Activated CD4-positive, alpha-beta memory T cell treated with anti-CD3 and anti-CD28 coated beads for 36 hours (primary cell): ENCODE results near the gene ARPC1A. TPM values are rescaled to one million over a fixed set of nuclear protein-coding genes. Genes with fewer than 3 reads are reported as not detected.
A peak's percentile ranks its signal among the peaks of the same experiment; 100 is the strongest.
"Not testable (repeated sequence)": the region's sequence is repeated elsewhere in the genome, so short reads cannot be mapped to it uniquely, and the experiment has no call there.

Source experiments
- CTCF ChIA-PET: fragments of 350-600 bp; sonication (Branson Sonifier 250); formaldehyde crosslinking; loops from one replicate; lab custom pipeline; 2021; ENCODE audit warnings: antibody characterized with exemption, inconsistent platforms; lab: Charles Lee
- POLR2A ChIA-PET: fragments of 350-600 bp; sonication (Branson Sonifier 250); formaldehyde crosslinking; loops from one replicate; lab custom pipeline; 2021; ENCODE audit warnings: antibody characterized with exemption; lab: Charles Lee
- DNase-seq: peaks from one replicate; pipeline ENCODE4 v3.0.0-alpha.2; 2020
- H3K27ac Mint-ChIP-seq: one replicate; pipeline ENCODE4 v1.8.0; 2021; ENCODE audit warnings: mixed read lengths
- H3K27me3 Mint-ChIP-seq: one replicate; pipeline ENCODE4 v1.8.0; 2021; ENCODE audit warnings: mixed read lengths
- H3K36me3 Mint-ChIP-seq: one replicate; pipeline ENCODE4 v1.8.0; 2021; ENCODE audit warnings: mixed read lengths
- H3K4me1 Mint-ChIP-seq: one replicate; pipeline ENCODE4 v1.8.0; 2021; ENCODE audit warnings: low read depth, mixed read lengths
- H3K4me3 Mint-ChIP-seq: one replicate; pipeline ENCODE4 v1.8.0; 2021; ENCODE audit warnings: mild to moderate bottlenecking, mixed read lengths
- H3K9me3 Mint-ChIP-seq: one replicate; pipeline ENCODE4 v1.8.0; 2021; ENCODE audit warnings: mixed read lengths
- intact Hi-C: fragments of 100-400 bp; cut with micrococcal nuclease; formaldehyde crosslinking; loops from one replicate; pipeline ENCODE4 v1.15.1; 2023
- total RNA-seq, 2 experiments: library from RNA; stranded (reverse); gene quantifications; one replicate each; pipeline ENCODE4 v1.2.3, GENCODE V29; 2021

The ARPC1A gene
- 10 to 100 TPM; 66.9 to 70.0 TPM for total RNA-seq

DNA sequence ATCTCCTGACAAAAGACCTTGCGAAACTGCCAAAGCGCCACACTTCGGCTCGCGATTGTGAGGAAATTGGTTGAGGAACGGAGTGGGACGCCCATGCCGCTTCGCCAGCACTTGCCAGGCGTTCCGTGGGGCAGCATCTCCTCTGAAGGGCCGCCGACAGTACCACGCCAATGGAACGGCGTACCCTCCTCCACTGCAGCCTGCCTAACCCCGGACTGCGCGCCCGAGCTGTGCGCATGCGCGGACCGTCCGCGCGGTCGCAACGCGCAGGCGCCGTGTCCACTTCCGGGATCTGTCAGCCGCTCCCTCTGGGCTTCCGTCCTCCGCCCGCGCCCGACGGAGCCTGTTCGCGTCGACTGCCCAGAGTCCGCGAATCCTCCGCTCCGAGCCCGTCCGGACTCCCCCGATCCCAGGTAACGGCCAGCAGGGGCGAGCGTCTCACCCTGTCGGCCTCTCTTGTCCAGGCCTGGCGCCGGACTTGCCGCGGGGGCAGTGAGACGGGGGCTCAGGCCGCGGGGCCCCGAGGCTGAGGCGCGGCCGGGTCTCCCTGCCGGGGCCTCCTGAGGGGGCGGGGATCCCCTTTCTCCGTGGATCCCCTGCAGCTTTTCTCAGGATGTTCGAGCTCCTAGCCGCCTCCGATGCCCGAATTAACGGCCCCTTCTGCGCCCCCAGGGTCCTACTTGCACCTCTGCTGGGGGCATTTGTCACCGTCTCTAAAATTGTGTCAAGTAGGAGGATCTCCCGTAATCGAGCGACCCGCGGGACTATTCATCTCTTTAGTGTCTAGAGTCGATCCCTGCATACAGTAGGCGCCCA lies at the start of gene ARPC1A:
TSS of gene ARPC1A (plus strand) at position 307 of the 816 bp plus-strand sequence. CDS start 7,456 bp downstream, outside the sequence.
- H3K36me3 Mint-ChIP-seq: peaks cover 9% of the 10 kb centered on the region
- peak; percentile 94 for DNase-seq
- intact Hi-C loops: loop anchor here (5.0 to 10.0 kb wide), 2 partner anchors 183 to 391 kb away; partner anchors contain the start of gene SMURF1
- POLR2A ChIA-PET: interaction anchor here (1.0 kb wide), 2 partner anchors 55 to 82 kb away, joined by 3 read pairs; partner anchors contain the start of genes BUD31 and PDAP1
- CTCF ChIA-PET: interaction anchor here (0.7 to 1.7 kb wide), 4 partner anchors 10 to 288 kb away, joined by 3 to 5 read pairs (median 4); no protein-coding TSS in a partner anchor
- H3K27me3 Mint-ChIP-seq: no peaks in the 10 kb centered on the region
- H3K4me3 Mint-ChIP-seq: peak within 1 kb of the TSS; percentile 87
- H3K27ac Mint-ChIP-seq: peak within 1 kb of the TSS; percentile 84
- H3K4me1 Mint-ChIP-seq: peaks cover 44% of the 10 kb centered on the region
- H3K9me3 Mint-ChIP-seq: no peaks in the 10 kb centered on the region

DNA sequence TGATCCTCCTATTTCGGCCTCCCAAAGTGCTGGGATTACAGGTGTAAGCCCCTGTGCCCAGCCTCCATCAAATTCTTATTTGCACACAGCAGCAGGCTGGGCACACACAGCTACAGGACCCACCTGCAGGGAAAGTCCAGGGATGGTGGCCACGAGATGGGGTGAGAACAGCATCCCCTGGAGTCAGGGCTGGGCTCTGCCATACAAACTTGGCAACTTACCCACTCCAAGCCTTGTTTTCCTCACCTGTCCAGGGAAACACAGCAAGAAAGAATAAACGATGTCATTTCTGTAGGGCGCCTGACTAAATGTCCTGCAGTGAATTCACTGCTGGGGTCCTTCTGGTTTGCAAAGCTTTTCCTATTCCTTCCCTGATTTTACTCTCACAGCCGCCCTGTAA lies 47.5 kb upstream of the ARPC1A start:
- ChIA-PET CTCF (no interaction called here), POLR2A (no interaction called here)
- H3K9me3 Mint-ChIP-seq: no peaks in the 10 kb centered on the region
- no peak for DNase-seq
- peaks cover 12% of the 10 kb centered on the region for H3K4me1 Mint-ChIP-seq
- no peak overlapping the region for H3K4me3 Mint-ChIP-seq
- H3K27me3 Mint-ChIP-seq: no peaks in the 10 kb centered on the region
- no peaks in the 10 kb centered on the region for H3K36me3 Mint-ChIP-seq
- no peak overlapping the region for H3K27ac Mint-ChIP-seq
- intact Hi-C loops: no loop called here

DNA sequence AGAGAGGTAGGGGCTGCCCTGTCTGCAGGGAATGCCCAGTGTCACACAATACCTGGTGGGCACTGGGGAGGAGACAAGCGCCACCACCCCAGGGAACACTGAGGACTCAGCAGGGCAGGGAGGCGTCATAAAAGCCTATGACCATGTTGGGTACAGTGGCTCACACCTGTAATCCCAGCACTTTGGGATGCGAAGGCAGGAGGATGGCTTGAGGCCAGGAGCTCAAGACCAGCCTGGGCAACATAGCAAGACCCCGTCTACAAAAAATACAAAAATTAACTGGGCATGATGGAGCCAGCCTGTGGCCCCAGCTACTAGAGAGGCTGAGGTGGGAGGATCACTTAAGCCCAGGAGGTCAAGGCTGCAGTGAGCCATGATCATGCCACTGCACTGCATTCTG lies 41.5 kb upstream of the ARPC1A start:
- not testable (repeated sequence) for H3K4me1 Mint-ChIP-seq

DNA sequence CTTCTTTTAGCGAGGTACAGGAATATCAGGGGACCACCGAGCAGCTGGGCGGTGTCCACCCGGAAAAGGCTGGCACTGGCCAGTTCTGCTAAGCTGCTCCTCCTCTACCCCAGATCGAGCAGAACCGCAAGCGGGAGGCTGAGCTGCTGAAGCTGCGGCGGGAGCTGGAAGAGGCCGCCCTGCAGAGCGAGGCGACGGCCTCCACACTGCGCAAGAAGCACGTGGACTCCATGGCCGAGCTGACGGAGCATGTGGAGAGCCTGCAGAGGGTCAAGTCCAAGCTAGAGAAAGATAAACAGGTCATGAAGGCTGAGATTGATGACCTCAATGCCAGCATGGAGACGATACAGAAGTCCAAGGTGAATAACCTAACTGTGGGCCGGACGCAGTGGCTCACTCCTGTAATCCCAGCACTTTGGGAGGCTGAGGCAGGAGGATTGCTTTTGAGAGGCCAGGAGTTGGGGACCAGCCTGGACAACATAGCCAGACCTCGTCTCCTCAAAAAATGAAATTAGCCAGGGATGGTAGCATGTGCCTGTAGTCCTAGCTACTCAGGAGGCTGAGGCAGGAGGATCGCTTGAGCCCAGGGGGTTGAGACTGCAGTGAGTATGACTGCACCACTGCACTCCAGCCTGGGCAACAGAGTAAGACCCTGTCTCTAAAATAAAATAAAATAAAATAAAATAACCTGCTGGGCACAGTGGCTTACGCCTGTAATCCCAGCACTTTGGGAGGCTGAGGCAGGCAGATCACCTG lies 37.7 kb upstream of the ARPC1A start:
- Mint-ChIP-seq H3K4me3 (no peak overlapping the region), H3K4me1 (no peaks in the 10 kb centered on the region), H3K27ac (no peak overlapping the region), H3K27me3 (no peaks in the 10 kb centered on the region), H3K9me3 (no peaks in the 10 kb centered on the region), H3K36me3 (no peaks in the 10 kb centered on the region)
- intact Hi-C loops: no loop called here
- CTCF ChIA-PET: no interaction called here
- DNase-seq: no peak
- POLR2A ChIA-PET: no interaction called here

More for the DNA sequence above, 41.5 kb upstream of the ARPC1A start:
- H3K27ac Mint-ChIP-seq, H3K9me3 Mint-ChIP-seq, CTCF ChIA-PET, H3K27me3 Mint-ChIP-seq, intact Hi-C loops, H3K4me3 Mint-ChIP-seq, H3K36me3 Mint-ChIP-seq, DNase-seq: not testable (repeated sequence)
- POLR2A ChIA-PET: interaction anchor here (0.6 kb wide), 1 partner anchor 393 kb away, joined by 4 read pairs; no protein-coding TSS in a partner anchor

DNA sequence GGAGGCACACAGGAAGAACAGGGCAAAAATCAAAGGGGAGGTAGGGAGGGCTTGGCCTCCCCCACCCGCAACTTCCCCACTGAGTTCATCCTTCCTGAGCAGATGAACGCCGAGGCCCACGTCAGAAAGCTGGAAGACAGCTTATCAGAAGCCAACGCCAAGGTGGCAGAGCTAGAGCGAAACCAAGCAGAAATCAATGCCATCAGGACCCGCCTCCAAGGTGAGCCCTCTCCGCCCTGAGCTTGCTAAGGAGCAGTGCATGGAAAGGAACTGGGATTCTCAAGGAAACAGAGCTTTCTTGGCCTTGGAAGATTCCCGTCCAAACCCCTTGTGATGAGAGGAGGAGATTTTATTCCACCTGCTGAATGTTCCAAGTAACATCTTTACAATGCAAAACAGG lies 36.5 kb upstream of the ARPC1A start:
- ChIA-PET CTCF (no interaction called here), POLR2A (no interaction called here)
- Mint-ChIP-seq H3K4me1 (no peaks in the 10 kb centered on the region), H3K36me3 (no peaks in the 10 kb centered on the region), H3K4me3 (no peak overlapping the region), H3K27ac (no peak overlapping the region), H3K9me3 (no peaks in the 10 kb centered on the region), H3K27me3 (no peaks in the 10 kb centered on the region)
- no peak for DNase-seq
- intact Hi-C loops: no loop called here

DNA sequence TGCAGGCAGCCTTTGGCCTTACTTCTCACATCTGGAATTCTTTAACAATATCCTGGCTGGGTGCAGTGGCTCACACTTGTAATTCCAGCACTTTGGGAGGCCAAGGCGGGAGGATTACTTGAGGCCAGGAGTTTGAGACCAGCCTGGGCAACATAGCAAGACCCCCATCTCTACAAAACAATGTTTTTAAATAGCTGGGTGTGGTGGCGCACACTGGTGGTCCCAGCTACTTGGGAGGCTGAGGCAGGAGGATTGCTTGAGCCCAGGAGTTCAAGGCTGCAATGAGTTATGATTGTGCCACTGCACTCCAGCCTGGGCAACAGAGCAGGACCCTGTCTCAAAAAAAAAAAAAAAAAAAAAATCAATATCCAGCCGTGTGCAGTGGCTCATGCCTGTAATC lies 35.5 kb upstream of the ARPC1A start:
- POLR2A ChIA-PET, H3K27me3 Mint-ChIP-seq: not testable (repeated sequence)
- CTCF ChIA-PET: interaction anchor here (1.1 kb wide), 1 partner anchor 23 kb away, joined by 3 read pairs; no protein-coding TSS in a partner anchor

DNA sequence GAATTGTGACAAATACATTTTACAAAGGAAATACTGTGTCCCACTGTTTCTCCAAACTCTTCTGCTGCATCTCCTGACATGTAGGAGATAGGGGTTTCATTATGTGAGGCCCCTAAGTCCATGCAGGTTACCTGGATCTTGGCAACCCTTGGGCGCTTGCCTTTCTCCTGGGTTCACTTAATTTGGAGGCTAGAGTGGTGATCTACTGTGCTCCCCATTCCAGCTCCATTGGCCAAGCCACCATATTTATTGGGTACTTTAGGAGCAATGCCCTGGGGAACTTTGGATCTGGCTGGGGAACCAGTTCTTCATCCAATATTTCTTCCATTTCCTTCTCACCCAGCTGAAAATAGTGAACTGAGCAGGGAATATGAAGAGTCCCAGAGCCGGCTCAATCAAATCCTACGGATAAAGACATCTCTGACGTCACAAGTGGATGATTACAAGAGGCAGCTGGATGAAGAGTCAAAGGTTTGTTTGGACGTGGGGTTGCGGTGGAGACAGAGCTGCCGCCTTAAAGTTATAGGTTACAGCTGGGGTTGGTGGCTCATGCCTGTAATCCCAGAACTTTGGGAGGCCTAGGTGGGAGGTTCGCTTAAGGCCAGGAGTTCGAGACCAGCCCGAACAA lies 34.6 kb upstream of the ARPC1A start:
- Mint-ChIP-seq H3K36me3 (no peaks in the 10 kb centered on the region), H3K27ac (no peak overlapping the region), H3K4me3 (no peak overlapping the region), H3K9me3 (no peaks in the 10 kb centered on the region), H3K27me3 (no peaks in the 10 kb centered on the region), H3K4me1 (no peaks in the 10 kb centered on the region)
- DNase-seq: no peak
- intact Hi-C loops: no loop called here
- ChIA-PET POLR2A (interaction anchor here (0.6 kb wide), 1 partner anchor 412 kb away, joined by 3 read pairs; no protein-coding TSS in a partner anchor), CTCF (no interaction called here)

More for the DNA sequence above, 35.5 kb upstream of the ARPC1A start:
- H3K9me3 Mint-ChIP-seq, H3K36me3 Mint-ChIP-seq, H3K4me3 Mint-ChIP-seq, H3K27ac Mint-ChIP-seq, intact Hi-C loops, DNase-seq, H3K4me1 Mint-ChIP-seq: not testable (repeated sequence)

DNA sequence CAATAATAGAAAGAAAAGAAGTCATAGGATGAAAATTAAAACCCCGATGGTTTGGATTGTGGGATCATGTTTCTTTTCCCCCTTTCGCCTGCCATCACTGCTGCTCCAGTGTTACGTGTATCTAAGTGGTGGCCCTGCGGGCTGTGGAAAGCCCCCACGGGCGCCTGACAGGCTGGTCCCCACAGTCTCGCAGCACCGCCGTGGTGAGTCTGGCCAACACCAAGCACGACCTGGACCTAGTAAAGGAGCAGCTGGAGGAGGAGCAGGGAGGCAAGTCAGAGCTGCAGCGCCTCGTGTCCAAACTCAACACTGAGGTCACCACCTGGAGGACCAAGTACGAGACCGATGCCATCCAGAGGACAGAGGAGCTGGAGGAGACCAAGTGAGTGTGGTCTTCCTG lies 33.6 kb upstream of the ARPC1A start:
- Mint-ChIP-seq H3K27ac (no peak overlapping the region), H3K36me3 (no peaks in the 10 kb centered on the region)
- DNase-seq: no peak

DNA sequence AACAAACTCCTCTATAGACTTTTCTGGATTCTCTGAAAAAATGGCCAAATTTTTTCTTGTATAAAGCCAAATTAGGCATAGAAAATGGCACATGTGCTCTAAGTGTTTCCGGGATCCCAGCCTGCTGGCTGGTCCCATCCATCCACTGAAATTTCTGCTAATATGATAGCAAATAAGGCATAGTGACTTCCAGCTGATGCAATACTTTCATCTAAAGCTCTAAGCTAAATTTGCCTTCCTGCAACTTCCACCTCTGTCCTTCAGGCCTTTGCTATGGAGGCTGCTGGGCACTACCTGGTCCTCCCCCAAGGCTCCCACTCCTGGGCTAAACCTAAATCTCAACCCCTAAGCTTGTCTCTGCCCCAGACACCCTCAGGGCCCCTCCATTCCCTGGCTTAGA lies 32.5 kb upstream of the ARPC1A start:
- no peaks in the 10 kb centered on the region for H3K27me3 Mint-ChIP-seq
- intact Hi-C loops: no loop called here
- no peaks in the 10 kb centered on the region for H3K4me1 Mint-ChIP-seq
- DNase-seq: no peak
- no peaks in the 10 kb centered on the region for H3K36me3 Mint-ChIP-seq
- CTCF ChIA-PET: no interaction called here
- no peak overlapping the region for H3K27ac Mint-ChIP-seq
- H3K4me3 Mint-ChIP-seq: no peak overlapping the region
- POLR2A ChIA-PET: no interaction called here
- no peaks in the 10 kb centered on the region for H3K9me3 Mint-ChIP-seq

More for the DNA sequence above, 33.6 kb upstream of the ARPC1A start:
- no peaks in the 10 kb centered on the region for H3K9me3 Mint-ChIP-seq
- intact Hi-C loops: no loop called here
- H3K4me3 Mint-ChIP-seq: no peak overlapping the region
- ChIA-PET POLR2A (interaction anchor here (0.6 kb wide), 1 partner anchor 189 kb away, joined by 3 read pairs; no protein-coding TSS in a partner anchor), CTCF (no interaction called here)
- no peaks in the 10 kb centered on the region for H3K4me1 Mint-ChIP-seq
- no peaks in the 10 kb centered on the region for H3K27me3 Mint-ChIP-seq

DNA sequence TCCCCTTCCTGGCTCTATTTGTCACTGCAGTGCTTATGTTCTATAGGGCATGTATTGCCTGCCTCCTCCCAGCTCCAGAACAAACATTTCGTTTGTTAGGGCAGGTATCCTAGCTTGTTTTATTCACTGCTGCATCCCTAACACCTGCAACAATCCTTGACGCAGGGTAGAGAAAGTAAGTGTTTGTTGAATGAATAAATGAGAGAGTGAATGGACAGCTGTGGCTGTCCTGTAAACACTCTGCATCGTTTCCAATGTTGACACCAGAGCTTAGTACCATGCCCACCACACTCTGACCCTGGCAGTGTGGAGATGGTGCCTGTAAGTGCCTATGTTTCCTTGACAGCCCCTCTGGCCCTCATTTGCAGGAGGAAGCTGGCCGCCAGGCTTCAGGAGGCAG lies 32.0 kb upstream of the ARPC1A start:
- no peaks in the 10 kb centered on the region for H3K36me3 Mint-ChIP-seq
- H3K4me3 Mint-ChIP-seq: no peak overlapping the region
- no peak overlapping the region for H3K27ac Mint-ChIP-seq
- DNase-seq: no peak
- no peaks in the 10 kb centered on the region for H3K9me3 Mint-ChIP-seq
- POLR2A ChIA-PET: no interaction called here
- intact Hi-C loops: no loop called here
- H3K4me1 Mint-ChIP-seq: no peaks in the 10 kb centered on the region
- H3K27me3 Mint-ChIP-seq: no peaks in the 10 kb centered on the region
- CTCF ChIA-PET: no interaction called here

DNA sequence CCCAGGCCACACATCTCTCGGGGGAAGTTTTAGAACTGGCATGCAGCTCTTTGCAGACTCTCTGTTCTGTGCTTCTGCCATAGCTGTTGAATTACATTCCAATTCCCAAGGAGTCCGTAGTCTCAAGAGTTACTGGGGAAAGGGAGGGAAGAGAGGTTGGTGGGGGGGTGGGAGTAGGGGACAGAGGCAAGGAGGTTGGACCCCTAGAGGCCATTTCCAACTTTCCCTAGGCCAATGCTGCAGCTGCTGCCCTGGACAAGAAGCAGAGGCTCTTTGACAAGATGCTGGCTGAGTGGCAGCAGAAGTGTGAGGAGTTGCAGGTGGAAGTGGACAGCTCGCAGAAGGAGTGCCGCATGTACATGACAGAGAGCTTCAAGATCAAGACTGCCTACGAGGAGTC lies 29.2 kb upstream of the ARPC1A start:
- H3K9me3 Mint-ChIP-seq: no peaks in the 10 kb centered on the region
- no peak overlapping the region for H3K27ac Mint-ChIP-seq
- H3K4me1 Mint-ChIP-seq: no peaks in the 10 kb centered on the region
- no peak overlapping the region for H3K4me3 Mint-ChIP-seq
- CTCF ChIA-PET: no interaction called here
- H3K36me3 Mint-ChIP-seq: no peaks in the 10 kb centered on the region
- H3K27me3 Mint-ChIP-seq: no peaks in the 10 kb centered on the region
- POLR2A ChIA-PET: no interaction called here
- no peak for DNase-seq
- intact Hi-C loops: no loop called here

DNA sequence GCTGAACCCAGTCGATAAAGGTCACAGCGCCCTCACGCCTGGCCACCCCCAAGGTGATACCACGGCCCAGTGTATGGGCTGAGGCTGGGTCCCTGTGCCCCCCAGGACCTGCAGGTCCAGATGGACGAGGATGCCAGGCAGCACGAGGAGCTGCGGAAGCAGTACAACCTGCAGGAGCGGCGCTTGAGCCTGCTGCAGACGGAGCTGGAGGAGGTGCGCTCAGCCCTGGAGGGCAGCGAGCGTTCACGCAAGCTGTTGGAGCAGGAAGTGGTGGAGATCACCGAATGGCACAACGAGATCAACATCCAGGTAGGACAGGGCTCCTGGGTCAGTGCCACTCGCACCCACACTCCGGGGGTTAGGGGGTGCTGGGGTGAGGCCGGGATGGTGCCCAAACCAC lies 24.2 kb upstream of the ARPC1A start:
- Mint-ChIP-seq H3K9me3 (no peaks in the 10 kb centered on the region), H3K27me3 (no peaks in the 10 kb centered on the region), H3K36me3 (no peaks in the 10 kb centered on the region), H3K4me3 (no peak overlapping the region), H3K27ac (no peak overlapping the region), H3K4me1 (no peaks in the 10 kb centered on the region)
- intact Hi-C loops: no loop called here
- CTCF ChIA-PET: no interaction called here
- POLR2A ChIA-PET: no interaction called here
- DNase-seq: no peak
